Bronchial epithelial cell (primary cell): Measurements from ENCODE around the gene DPP6. TPM values are rescaled to one million over a fixed set of nuclear protein-coding genes. Genes with fewer than 3 reads are reported as not detected.

ENCODE experiments used
- DNase-seq: peaks from one replicate; pipeline ENCODE4 v3.0.0-alpha.2; 2010; ENCODE audit warnings: low read depth
- FAIRE-seq: peaks from 2 replicates; lab custom pipeline; 2011; peaks lifted over from hg19 to GRCh38; lab: Jason Lieb, UNC
- H3K27me3 ChIP-seq: 2 replicates; pipeline ENCODE4 v1.5.1; 2011; ENCODE audit warnings: low read length; ENCODE audit not compliant: control insufficient read depth, insufficient read depth
- H3K36me3 ChIP-seq: 2 replicates; pipeline ENCODE4 v1.5.1; 2011; ENCODE audit warnings: low read length; ENCODE audit not compliant: control insufficient read depth, insufficient read depth
- H3K4me3 ChIP-seq: 2 replicates; pipeline ENCODE4 v1.5.1; 2011; ENCODE audit warnings: mild to moderate bottlenecking, low read depth, low read length, control low read depth
- CTCF ChIP-seq: IDR thresholded peaks from 2 replicates; pipeline ENCODE4 v1.5.1; 2011; ENCODE audit warnings: mild to moderate bottlenecking, moderate library complexity, low read length, control low read depth, inconsistent platforms; ENCODE audit not compliant: insufficient read depth, severe bottlenecking
- total RNA-seq: library from RNA; depleted of rRNA; stranded (reverse); fragments of >200 nt; gene quantifications from 2 replicates; pipeline ENCODE4 v1.2.1, GENCODE V29; 2014

Gene DPP6
- total RNA-seq, 1 donor from 2014 or later, result not detected

DNA sequence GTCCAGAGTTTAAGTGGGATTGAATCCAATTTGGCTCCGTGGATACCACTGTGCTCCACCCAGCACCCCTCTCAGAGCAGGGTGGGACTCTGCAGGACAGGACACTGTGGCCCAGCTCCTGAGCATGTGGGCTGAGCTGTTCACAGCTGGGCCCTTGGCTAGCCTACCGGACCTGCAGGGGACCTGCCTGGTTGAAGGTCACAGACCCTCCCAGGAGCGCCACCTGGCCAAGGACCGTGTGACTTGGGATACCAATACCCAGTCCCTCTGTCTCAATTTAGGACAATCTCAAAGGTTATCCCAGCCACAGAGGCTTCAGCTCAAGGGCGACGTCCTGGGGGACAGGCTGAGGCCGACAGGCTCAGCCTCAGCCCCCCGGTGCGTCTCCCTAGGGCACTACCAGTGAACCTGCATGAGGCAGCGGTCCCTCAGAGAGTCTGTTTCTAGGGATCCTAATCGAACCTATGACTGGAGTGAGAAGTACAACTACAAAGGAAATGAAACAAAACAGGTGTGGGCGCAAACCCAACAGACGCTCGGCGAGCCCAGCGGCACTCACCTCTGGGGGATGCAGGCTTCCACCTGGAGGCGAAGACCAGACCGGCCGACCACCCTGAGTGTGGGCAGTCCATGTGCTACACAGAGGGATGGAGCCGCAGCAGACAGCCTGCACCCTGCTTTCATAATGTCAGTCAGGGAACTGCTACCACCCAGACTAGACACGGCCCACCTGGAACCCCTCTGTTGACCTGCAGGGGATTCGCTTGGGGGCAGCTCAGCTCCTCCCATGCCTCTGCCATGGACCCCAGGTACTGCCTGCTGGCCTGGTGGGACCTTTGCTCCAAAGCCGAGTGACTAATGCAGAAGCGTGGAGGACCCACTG lies 847.0 kb downstream of the DPP6 start:
- no peaks in the 10 kb centered on the region for H3K36me3 ChIP-seq
- H3K4me3 ChIP-seq, result no peak overlapping the region
- FAIRE-seq (no peak), DNase-seq (no peak)
- TF ChIP-seq CTCF, result no peak
- no peaks in the 10 kb centered on the region for H3K27me3 ChIP-seq

GRCh38 chr7:154899862-154900261 lies 847.7 kb downstream of the DPP6 start:
- TF ChIP-seq CTCF, result no peak

DNA sequence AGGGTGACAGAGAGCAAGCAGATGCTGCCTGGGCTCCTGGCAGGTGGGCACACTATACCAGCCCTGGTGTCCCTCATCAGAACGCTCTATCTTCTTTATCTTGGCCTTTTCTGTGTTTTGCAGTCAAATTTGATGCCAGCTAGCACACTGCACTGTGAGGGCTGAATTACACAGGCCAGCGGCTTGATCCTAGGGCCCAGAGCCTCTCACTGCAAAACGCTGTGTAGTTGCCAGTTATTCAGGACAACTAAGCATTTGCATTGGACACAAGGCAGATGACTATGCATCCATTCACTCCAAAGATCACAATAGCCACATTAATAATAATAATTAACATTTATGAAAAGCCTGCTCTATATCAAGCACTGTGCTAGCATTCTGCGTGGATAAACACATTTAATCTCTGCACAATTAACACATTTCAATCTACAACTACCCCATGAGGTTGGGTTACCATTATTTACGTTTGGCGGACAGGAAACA lies 850.4 kb downstream of the DPP6 start:
- TF ChIP-seq CTCF, result no peak
- H3K27me3 ChIP-seq, result no peaks in the 10 kb centered on the region

More at GRCh38 chr7:154899862-154900261, 847.7 kb downstream of the DPP6 start:
- DNase-seq, result no peak
- Histone ChIP-seq H3K4me3 (no peak overlapping the region), H3K27me3 (no peaks in the 10 kb centered on the region), H3K36me3 (no peaks in the 10 kb centered on the region)
- FAIRE-seq, result no peak

GRCh38 chr7:154903083-154903731 lies 851.0 kb downstream of the DPP6 start:
- H3K4me3 ChIP-seq, result no peak overlapping the region
- FAIRE-seq, result no peak
- TF ChIP-seq CTCF, result no peak
- H3K27me3 ChIP-seq, result no peaks in the 10 kb centered on the region
- no peaks in the 10 kb centered on the region for H3K36me3 ChIP-seq
- DNase-seq, result no peak

More for the DNA sequence above, 850.4 kb downstream of the DPP6 start:
- FAIRE-seq (no peak), DNase-seq (no peak)
- no peak overlapping the region for H3K4me3 ChIP-seq
- no peaks in the 10 kb centered on the region for H3K36me3 ChIP-seq

- H3K36me3 ChIP-seq, result no peaks in the 10 kb centered on the region
- no peaks in the 10 kb centered on the region for H3K27me3 ChIP-seq
- no peak for FAIRE-seq
- DNase-seq, result no peak
- no peak for TF ChIP-seq CTCF
- H3K4me3 ChIP-seq, result no peak overlapping the region
Measured at GRCh38 chr7:154905146-154905545, 852.9 kb downstream of the DPP6 start.
